ENCODE measurements around the gene LINC00305.
A peak's percentile ranks its signal among the peaks of the same experiment; 100 is the strongest.

Gene LINC00305

DNA sequence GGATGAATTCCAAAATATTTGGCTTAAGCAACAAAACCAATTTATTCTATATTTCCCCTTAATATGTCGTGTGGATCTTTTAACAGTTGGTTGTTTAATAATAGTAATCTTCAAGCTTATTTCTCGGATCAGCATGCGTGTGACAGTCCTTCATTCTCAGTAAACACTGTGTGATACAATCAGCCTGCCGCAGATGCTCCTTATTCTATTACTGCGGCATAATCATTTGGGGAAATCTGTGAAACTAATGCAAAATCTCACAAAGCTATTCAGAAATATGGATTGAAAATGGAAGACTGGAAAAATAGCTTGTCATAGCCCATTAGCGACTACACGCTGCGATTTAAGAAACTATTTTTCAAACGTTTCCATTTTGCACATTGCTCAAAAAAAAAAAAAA lies 36.9 kb downstream of the LINC00305 start:
- no peak for DNase-seq

- no peak for DNase-seq
These were observed 38.0 kb downstream of the LINC00305 start for GRCh38 chr18:64110692-64111480.

GRCh38 chr18:64103986-64104385 lies 44.9 kb downstream of the LINC00305 start:
- DNase-seq = peak; percentile 9

DNA sequence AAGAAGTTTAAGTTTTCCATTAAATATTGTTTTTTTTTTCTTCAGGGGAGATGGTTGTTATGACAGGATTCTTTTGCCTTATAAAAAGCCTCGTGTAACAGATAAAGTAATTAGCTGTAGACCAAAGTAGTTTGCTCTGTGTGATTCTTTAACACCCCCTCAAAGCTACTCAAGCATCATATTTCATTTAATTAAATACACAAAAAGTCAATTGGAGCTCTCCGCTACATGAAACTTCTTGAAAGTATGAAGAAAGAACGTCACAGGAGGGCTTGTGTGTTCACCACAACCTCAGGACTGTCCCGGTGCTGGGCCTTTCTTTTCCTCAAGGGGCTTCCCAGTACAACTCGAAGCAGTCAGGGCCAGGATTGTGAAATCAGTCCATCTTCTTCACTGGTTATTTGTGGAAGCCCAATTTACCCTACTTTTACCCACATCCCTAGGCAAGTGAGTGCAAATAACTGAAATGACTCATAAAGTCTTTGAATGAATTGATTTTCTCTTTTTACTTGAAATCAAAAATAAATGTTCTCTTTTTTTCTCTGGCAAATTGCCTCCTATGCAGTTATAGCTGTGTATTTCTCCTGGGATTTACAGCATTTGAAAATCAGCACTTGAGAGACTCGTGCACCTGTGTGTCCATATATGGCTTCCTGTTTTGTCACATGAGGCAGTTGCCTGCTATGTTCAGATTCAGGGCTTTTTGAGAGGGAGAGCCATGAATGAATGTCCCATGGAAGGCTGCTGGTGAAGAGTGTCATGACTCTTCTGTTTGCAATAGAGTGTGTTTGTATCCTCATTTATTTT lies 48.6 kb downstream of the LINC00305 start:
- no peak for DNase-seq

DNA sequence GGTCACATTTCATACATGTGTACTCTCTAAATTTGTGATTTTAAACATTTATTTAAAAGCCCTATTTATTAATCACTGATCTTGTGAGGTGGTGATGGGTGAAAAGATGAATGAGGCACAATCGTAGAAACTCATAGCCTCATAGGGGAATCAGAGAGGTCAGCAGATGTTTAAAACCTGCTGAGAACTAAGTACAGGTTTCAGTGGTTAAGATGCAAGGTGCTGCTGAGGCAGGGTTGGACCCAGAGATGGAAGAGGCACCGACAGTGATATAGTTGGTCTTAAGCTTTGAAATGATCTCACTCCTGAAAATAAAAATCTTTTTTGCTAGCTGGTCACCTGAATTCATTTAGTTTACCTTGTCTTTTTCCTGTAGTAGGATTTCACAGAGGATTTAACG lies 49.6 kb downstream of the LINC00305 start:
- DNase-seq = no peak

DNA sequence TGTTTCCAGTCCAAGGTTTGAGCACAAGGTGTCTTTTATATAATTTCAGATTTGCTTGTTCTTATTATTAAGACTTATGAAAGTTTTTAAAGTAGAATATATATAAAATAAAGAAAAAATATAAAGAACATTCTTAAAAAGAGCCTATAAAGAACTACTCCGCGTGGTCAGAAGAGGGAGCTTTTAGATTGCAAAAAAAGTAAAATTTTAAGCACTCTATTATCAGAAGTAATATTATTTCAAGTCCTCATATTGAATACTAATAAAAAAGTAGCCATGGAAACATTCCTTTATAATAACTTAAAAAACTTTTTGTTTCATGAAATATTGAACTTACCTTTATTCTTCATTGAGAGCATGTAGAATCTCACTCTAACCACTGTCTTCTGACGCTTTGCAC lies 51.4 kb downstream of the LINC00305 start:
- DNase-seq = no peak

GRCh38 chr18:64095056-64095455 lies 53.8 kb downstream of the LINC00305 start:
- no peak for DNase-seq

GRCh38 chr18:64094210-64094609 lies 54.7 kb downstream of the LINC00305 start:
- no peak for DNase-seq

- no peak for DNase-seq
These were observed 57.4 kb downstream of the LINC00305 start for GRCh38 chr18:64091526-64091925.

- no peak for DNase-seq
These were observed 58.0 kb downstream of the LINC00305 start for GRCh38 chr18:64090876-64091275.

DNA sequence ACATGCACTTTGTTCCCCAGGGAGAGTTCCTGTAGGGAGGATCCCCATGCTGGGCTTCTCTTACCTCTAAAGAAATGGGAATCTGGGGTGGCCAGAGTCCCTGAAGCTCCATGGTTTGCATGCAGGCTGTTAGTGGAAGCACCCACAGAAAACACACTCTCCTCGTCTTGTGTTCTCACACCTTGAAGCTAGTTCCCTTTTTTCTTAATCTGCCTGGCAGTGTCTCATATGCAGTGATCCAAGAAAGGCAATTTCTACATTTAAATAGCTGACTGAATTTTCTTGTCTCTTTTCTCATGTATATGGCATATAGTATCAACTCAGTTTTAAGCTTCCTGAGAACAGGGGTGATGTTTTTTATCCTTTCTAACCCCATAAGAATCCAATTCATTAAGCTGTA lies 65.0 kb downstream of the LINC00305 start:
- no peak for DNase-seq

DNA sequence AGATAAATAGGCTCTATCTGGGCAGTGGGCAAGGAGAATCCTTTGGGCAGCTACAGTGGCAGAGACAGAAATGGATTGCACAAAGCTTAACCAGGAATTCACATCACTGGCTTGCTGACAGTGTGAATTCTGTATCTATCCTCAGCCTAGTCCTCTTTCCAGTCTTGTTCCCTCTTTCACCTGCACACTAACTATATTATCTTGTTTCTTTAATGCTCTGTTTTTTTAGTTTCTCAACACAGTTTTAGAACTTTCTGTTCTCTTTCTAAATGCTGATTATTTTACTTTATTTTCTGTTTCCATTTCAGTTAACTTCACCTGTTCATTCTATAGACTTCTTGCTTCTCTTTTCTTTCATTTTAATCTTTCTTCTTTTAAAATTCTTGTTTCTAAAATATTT lies 66.4 kb downstream of the LINC00305 start:
- no peak for DNase-seq

GRCh38 chr18:64082054-64082453 lies 66.8 kb downstream of the LINC00305 start:
- no peak for DNase-seq

- no peak for DNase-seq
These were observed 74.9 kb downstream of the LINC00305 start for GRCh38 chr18:64073971-64074370.

GRCh38 chr18:64055019-64055418 lies 93.9 kb downstream of the LINC00305 start:
- no peak for DNase-seq

GRCh38 chr18:64053246-64053645 lies 95.6 kb downstream of the LINC00305 start:
- no peak for DNase-seq

DNA sequence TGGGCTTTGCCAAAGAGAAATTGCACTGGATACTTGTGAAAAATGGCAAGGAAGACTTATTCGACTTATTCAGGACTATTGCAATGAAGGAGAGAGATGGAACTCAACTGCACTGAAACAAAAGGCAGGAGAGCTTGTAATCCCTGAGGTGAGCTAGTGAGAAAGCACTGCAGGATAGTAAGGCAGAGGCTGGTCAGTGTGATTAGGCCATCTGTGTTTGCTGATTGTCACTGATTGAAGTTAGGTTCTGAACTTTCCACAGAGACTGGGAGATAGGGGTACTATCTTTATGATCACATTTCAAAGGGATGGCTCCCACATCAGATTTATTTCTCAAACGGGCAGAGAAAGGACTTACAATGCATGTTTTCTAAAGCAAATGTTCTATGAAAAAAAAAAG lies 96.1 kb downstream of the LINC00305 start:
- no peak for DNase-seq

- DNase-seq = no peak
These were observed 104.3 kb downstream of the LINC00305 start for GRCh38 chr18:64044616-64045015.

GRCh38 chr18:64042728-64043358 lies 106.0 kb downstream of the LINC00305 start:
- DNase-seq = no peak

GRCh38 chr18:64037812-64038414 lies 111.0 kb downstream of the LINC00305 start:
- DNase-seq = peak; percentile 7

- no peak for DNase-seq
These were observed 116.6 kb downstream of the LINC00305 start for GRCh38 chr18:64032312-64032711.

DNA sequence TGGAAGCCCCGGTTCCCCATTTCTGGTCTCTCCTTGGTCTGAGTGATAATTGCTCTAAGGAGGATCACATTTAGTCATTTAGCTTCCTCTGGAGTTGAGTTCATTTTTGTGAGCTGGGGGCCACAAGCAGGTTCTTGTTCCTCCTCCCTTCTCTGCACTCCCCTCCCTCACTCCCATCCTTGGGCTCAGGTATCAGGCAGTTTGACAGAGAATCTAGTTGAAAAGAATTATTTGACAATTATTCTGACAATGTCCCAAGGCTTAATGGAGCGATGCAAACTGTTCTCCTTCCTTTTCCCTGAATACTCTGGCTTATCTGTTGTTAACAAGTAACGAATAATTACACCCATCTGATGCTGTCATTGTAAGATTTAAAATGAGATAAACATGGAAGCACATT lies 117.5 kb downstream of the LINC00305 start:
- no peak for DNase-seq
